GM18520 (cell line): ENCODE measurements around the gene MORC4.
A peak's percentile ranks its signal among the peaks of the same experiment; 100 is the strongest.

Experiments
- ATAC-seq: cut with Tn5 transposase; IDR thresholded peaks from one replicate; pipeline ENCODE4 v1.9.1; 2021; ENCODE audit not compliant: unreplicated experiment

The MORC4 gene

GRCh38 chrX:106912864-106913263 lies 87.1 kb downstream of the MORC4 start:
- ATAC-seq, result no peak

GRCh38 chrX:106906361-106906760 lies 93.7 kb downstream of the MORC4 start:
- ATAC-seq, result no peak

GRCh38 chrX:106905064-106905708 lies 94.8 kb downstream of the MORC4 start:
- no peak for ATAC-seq

GRCh38 chrX:106903856-106904528 lies 96.0 kb downstream of the MORC4 start:
- no peak for ATAC-seq

GRCh38 chrX:106903291-106903824 lies 96.7 kb downstream of the MORC4 start, which contains the start of gene RIPPLY1:
TSS of gene RIPPLY1 (minus strand) at chrX:106903341. CDS start at chrX:106903287, 54 bp downstream.
- ATAC-seq, result no peak

- no peak for ATAC-seq
Observed at GRCh38 chrX:106902684-106903083, 97.3 kb downstream of the MORC4 start.

GRCh38 chrX:106901781-106902219 lies 98.2 kb downstream of the MORC4 start:
- no peak for ATAC-seq

GRCh38 chrX:106901341-106901740 lies 98.7 kb downstream of the MORC4 start:
- ATAC-seq, result no peak

- no peak for ATAC-seq
Observed at GRCh38 chrX:106899841-106900240, 100.2 kb downstream of the MORC4 start.

GRCh38 chrX:106899276-106899675 lies 100.7 kb downstream of the MORC4 start:
- ATAC-seq, result no peak

GRCh38 chrX:106898462-106898861 lies 101.5 kb downstream of the MORC4 start:
- ATAC-seq, result peak; percentile 68

- no peak for ATAC-seq
Observed at GRCh38 chrX:106897259-106897658, 102.8 kb downstream of the MORC4 start.

GRCh38 chrX:106894978-106895452 lies 105.0 kb downstream of the MORC4 start:
- ATAC-seq, result no peak

GRCh38 chrX:106894392-106894909 lies 105.6 kb downstream of the MORC4 start:
- peak; percentile 70 for ATAC-seq

- ATAC-seq, result no peak
Observed at GRCh38 chrX:106891762-106892460, 108.1 kb downstream of the MORC4 start.
